Ovary (tissue), 3 donors: ENCODE data around the gene MUC3A.

Source experiments
- POLR2A ChIP-seq: fragments of 450-650 bp; IDR thresholded peaks from one replicate; pipeline ENCODE4 v1.6.1; 2017; ENCODE audit warnings: antibody characterized with exemption, mild to moderate bottlenecking, moderate library complexity
- TF ChIP-seq, protein P1 (sequence below), 3 donors: fragments of 450-650 bp in 2 of 3; fragments of 200-600 bp in 1 of 3; IDR thresholded peaks; one replicate each; pipeline versions ENCODE4 v1.5.1 to v1.8.0; 2016 to 2022; ENCODE audit warnings: antibody characterized with exemption in 3 of 3, mild to moderate bottlenecking in 1 of 3
- donor health status: DM: no; HTN: no; CAD: no.

DNA sequence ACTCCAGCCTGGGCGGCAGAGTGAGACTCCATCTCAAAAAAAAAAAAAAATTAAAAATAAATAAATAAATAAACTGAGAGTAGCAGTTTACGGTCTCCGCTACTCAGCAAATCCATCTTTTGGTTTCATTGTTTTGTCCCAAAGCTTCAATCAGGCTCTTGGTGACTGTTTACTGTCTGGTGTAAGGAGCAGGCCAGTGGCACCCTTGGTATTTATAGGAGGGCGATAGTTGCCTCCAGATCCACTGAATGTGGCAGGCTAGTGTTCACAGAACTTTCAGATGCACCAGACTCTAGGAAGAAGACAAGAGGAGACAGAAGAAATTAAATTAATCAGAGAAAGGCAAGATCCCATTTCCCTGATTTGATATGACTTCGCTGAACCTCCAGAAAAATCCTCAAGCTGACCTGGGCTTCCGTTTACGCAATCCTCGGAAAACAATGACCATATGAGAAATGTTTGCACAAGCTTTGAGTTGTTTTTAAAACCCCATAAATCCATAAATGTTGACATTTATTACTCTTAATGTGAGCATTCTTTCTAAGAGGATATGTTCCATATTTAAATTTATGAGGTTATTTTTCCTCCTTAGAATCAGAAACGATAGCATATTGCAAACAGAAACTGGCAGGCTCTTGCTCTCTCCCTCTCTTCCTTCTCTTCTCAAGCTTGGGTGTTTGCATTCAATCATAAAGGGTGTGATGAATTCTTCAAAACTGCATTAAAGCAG lies 7.1 kb upstream of the MUC3A start:
- TF ChIP-seq, protein P1, sequence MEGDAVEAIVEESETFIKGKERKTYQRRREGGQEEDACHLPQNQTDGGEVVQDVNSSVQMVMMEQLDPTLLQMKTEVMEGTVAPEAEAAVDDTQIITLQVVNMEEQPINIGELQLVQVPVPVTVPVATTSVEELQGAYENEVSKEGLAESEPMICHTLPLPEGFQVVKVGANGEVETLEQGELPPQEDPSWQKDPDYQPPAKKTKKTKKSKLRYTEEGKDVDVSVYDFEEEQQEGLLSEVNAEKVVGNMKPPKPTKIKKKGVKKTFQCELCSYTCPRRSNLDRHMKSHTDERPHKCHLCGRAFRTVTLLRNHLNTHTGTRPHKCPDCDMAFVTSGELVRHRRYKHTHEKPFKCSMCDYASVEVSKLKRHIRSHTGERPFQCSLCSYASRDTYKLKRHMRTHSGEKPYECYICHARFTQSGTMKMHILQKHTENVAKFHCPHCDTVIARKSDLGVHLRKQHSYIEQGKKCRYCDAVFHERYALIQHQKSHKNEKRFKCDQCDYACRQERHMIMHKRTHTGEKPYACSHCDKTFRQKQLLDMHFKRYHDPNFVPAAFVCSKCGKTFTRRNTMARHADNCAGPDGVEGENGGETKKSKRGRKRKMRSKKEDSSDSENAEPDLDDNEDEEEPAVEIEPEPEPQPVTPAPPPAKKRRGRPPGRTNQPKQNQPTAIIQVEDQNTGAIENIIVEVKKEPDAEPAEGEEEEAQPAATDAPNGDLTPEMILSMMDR (IDR thresholded peaks at IDR 0.05), result no peak
- TF ChIP-seq POLR2A, result no peak
